ENCODE measurements around the gene DSG4.

The DSG4 gene

GRCh38 chr18:31450409-31450808 lies 73.8 kb downstream of the DSG4 start:
- no peak for DNase-seq (ENCODE audit: low read depth)

- no peak for DNase-seq (ENCODE audit: low read depth)
Observed at GRCh38 chr18:31451625-31452024, 75.0 kb downstream of the DSG4 start.

- DNase-seq (ENCODE audit: low read depth): peak; percentile 42
Observed at GRCh38 chr18:31454066-31454708, 77.6 kb downstream of the DSG4 start.

Data from EH (cell line).